ENCODE data around the gene TNC.
"Not testable (repeated sequence)": the region's sequence is repeated elsewhere in the genome, so short reads cannot be mapped to it uniquely, and the experiment has no call there.

The TNC gene

DNA sequence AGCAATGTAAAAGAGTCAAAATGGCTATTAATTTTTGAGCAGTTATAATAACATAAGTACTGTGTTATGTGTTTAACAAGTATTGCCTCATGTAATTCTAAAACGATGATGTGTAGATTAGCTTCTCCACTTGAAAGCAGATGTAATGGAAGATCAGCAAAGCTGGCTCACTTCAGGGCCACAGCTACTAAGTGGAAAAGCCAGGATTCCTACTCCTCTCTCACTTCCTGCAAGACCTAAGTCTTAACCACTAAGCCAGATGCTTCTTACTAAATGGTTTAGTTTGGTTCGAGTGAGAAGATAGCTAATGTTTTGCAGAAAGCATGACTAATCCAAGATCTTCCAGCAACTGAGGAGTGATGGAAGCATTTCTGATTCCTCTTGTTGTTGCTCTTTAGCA is 15.7 kb upstream of the TNC start:
- DNase-seq, result no peak

DNA sequence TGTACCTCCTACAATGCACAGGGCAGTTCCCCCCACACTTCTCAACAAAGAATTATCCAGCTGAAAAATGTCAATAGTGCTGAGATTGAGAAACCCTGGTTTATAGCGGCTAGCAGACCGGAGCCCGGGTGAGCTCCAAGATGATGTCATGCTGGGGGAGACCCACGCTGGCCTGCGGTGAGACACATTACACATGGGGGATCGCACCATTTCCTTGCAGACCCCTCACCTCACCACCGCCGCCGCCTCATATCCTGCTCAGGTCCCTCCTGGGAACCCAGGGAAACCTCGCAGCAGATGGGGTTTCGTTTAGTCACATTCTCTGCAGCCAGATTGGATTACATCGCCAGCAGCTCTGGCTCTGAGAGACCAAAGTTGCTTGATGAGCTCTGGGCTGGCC is 14.7 kb upstream of the TNC start:
- DNase-seq, result no peak

DNA sequence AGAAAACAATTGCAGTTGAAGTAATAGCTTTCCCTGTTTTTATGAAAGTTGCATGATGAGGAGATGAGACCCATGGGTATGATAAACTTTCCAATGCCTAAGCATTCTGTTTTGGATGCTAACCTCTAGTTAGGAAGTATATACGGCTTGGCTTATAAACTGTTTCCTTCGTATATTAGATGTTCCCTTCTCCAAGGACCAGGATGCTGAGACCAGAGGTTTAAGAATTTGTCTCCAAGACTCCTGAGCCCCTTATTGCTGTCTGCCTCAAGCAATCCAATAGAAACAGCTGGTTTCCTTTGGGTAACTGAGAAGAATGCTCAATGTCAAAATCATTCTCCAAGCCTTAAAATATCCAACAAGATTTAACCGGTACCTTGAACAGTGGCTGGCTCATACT is 12.2 kb upstream of the TNC start:
- no peak for DNase-seq

DNA sequence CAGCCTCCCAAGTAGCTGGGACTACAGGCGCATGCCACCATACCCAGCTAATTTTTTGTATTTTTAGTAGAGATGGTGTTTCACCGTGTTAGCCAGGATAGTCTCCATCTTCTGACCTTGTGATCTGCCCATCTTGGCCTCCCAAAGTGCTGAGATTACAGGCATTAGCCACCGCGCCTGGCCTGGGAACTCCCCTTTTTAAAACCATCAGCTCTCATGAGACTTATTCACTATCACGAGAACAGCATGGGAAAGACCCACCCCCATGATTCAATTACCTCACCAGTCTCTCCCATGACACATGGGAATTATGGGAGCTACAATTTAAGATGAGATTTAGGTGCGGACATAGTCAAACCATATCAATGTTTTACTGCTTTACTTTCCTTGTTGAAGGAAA is 10.8 kb upstream of the TNC start:
- DNase-seq, result not testable (repeated sequence)

DNA sequence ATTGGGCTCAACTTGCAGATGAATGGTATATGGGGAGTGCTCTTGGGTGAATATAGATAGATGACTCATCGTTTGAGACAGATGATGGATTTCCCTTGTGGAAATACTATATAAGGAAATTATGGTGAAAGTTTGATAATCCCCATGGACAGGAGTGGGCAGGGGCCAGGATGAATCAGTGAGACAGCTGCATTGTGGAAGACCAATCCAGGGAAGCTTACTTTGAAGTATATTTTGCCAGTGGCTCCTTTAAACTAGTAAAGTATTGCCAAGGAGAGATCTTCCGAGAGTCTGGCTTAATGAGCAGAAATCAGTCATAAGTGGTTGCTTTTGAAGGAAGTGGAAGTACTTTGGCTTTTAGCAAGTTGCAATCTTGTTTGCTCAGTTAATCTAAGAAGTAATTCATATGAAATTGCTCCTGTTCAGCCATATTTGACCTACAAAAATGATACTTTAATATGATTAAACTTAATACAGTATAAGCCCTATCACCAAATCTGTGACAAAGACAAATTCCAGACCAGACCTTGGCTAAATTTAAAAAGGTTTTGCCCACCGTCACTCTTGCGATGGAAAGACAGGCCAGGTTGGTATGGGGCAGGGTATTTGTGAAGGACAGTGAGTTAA is 9.3 kb upstream of the TNC start:
- DNase-seq, result no peak

DNA sequence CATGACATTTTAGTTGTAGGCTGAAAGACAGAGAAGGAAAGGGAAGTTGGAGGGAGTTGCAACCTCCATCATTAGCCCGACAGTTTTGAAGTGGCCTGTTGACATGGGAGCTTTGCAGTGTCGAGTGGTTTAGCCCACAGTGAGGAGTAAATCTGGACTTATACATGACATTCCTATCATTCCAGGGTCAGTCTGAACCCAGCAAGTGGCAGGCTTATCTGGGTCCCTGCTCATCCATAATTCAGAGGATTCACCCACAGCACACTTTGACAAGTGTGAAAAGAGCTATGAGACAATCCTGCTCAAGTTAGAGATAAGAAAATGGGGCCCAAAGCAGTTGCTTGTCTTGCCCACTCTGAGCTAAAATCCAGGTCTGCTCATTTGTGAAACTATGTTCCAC is 8.4 kb upstream of the TNC start:
- DNase-seq, result no peak

DNA sequence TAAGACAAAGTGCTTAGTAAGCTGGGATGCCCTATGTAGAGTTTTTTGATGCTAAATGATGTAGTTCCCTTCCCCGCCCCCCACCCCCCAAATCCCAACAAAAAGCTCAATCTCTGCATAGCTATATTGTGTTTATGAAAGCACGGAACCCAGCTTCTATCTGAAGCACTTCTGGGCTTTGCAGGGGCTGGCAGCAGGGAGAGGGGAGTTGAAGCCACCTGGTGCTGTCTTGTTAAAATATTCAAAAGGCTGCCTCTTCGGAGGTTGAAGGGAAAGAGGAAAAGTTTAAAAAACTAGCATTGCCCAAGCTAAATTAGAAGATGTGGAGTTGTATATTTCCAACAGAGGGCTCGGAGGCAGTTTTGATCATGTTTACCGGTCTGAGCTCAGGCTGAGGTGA is 5.0 kb upstream of the TNC start:
- DNase-seq, result no peak

DNA sequence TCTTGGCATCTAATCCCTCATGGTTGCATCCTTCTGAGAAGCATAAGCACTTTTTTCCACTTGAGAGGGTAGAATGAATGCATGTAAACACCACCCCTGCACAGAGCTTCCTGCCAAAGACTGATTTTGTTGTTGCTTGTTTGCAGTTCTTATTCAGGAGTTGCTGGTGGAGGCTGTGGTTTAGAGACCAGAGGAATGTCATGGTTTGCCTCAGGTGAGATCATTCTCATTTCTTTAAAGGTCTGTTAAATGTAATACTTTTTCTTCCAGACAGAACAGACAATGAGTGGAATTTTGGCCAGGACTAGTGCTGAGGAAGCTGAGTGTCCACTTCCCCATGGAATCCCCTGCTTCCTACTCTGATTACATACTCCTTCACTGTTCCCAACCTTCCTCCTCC is 3.2 kb upstream of the TNC start:
- DNase-seq, result no peak

DNA sequence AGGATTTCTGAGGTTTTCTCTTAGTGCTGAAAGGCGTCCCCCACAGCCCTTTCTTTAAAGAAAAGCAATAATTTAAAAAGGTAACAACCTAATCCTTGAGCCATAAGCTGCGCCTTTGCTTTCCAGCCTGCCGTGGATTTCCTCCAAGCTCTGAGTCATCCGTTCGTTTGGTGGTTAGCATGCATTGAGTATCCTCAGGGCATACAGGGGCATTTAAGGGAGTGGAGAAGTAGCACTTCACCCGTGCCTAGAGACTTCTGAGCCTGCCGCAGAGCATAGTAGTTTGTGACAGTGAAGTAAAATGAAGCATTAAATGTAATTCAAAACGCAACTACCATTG is 892 bp upstream of the TNC start:
- DNase-seq, result peak; percentile 56

DNA sequence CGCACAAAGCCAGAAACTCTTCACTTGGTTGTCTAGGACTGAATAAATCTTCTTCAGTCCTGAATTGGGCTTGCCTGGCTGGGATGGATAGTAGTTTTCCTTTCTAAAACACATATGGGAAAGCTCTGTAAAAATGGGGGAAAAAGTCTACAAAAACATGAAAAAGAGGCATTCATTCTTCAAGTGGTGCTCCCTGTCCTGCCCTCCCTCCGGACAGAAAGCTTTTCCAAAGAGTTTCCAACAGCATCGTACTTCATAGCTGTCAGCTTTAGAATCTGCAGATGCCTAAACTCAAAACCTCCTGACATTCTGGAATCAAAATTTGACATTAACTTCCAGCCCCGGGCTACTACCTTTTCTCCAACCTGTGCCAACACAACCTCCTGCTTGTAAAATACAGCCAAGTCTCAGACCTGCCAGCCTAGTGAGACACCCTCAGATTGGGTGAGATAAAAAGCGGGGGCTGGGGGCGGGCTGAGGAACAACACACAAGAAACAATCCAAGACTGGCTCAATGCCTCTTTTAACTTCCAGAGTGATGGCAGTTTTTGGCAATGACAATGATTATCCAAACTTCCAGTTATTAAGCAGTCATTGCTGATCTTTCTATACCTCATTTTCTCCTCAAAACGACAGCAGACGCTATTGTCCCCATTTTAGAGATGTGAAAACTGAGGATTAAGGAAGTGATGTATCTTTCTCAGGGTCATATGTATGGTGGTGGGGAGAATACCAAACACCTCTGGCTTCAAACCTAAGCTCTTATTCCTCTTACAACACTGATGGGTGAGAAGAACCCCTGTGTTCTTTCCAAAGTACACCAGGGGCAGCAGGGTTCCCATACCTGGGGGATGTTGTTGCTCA is 1.3 kb downstream of the TNC start:
- DNase-seq, result no peak

DNA sequence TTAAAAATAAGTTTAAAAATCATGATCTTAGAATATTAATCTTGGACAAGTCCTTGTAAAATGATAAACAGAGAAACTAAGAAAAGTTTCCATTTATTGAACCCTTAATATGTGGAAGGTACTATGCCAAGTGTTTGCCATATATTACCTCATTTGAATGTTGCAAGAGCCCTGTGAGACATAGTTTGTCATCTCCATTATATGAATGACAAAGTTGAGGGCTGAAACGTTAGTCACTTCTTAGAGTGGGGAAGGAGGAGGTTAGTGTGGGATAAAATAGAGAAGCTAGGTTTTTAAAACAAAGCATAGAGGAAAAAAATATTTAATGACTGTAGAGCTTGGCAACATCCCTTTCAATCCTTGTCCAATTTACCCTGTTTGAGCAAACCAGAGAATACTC is 2.0 kb downstream of the TNC start:
- DNase-seq, result no peak

DNA sequence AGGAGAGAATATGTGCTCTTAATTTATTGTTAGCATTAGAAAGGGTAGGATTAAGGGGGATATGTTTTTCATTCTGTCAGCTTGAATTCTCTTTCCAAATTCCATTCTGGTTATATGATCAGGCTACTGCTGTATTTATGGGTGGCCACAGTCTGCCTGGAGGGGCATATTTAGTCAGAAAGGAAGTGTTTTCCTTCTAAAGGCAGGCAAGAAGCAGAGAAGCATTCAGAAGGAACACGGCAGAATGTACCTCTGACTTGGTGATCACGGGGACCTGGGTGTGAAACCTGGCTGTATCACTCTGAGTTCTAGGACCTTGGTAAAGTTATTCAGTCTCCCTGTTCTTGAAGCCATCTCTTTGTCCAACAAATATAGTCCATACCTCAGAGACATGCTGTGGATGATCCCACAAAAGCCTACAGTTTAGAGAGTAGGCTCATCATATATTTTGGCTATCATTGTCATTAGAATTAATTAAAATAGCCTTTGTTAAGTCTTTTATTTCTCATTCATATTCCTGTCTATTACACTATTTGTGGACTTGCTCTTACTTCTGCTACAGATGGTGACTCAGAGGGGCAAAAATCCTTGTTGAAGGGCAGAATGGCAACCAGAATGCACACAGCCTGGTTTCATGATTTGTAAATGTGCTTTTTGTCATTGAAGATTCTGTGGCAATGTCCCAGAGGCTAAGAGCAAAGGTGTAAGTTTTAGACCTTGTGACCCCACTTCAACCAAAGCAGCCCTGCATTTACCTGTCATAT is 2.7 kb downstream of the TNC start:
- no peak for DNase-seq

DNA sequence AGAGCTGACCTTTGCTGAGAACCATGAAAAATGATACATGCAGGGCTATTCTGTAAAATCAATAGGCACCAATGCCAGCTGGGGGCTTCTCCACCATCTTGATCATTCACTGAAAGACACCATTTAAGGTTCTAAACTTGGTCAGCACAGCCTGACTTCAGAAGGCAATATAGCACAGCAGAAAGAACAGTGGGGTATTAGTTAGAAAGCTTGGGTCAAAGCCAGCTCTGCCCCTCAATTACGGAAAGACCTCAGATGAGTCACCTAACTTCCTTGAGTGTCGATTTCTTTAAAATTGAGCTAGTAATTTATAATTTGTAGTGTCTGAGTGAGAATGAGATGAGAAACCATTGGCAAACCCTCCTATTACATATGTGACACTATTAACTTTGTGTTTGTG is 3.4 kb downstream of the TNC start:
- no peak for DNase-seq

DNA sequence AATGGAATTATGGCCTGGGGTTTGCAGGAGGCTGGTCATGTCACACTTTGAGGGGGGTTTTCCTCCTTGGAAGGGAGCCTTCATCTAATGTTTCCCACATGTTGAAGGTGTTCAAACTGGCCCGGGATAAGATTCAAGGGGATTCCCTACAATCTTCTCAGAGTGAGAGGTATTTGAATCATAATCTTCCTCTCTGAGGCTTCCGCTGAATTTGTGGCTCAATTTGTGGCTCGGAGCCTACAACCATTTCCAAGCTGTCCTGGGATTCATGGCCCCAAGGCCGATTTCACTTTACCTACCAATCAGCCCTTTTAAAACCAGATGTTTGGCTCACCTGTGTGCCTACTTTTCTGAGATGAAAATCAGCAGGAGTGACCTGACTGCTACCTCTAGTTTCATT is 3.9 kb downstream of the TNC start:
- no peak for DNase-seq

DNA sequence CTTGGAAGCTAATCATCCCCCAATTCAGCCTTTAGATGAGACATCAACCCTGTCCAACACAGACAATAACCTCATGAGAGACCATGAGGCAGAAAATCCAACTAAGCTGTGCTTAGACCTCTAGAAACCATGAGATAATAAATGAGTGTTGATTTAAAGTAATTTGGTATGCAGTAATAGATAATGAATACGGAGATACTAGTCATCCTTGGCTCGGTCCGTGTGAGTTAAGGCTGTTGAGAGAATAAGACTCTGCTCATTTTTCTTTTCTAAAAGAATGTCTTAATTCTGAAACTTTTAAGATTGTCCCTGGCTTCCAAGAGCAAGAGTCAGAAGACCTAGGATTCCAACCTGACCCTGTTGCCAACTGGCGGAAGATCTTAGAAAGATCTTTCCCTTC is 6.1 kb downstream of the TNC start:
- DNase-seq, result no peak

DNA sequence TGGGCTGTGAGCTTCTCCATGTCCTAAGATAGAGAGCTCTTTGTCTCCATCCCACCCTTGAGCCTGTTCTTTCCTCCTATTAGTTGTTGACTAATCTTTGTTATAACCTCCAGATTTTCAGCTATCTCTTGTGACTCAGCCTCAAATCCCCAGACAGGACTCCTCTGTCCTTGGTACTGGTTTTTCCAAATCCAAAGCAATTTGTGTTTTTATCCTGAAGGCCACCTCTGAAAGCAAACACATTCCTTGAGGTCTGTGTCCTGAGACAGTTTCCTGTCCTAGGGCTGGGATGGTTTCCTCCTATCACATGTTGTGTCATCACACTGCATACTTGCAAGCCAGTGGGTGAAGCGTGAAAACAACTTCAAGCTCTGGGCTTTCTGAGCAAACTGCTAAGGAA is 8.5 kb downstream of the TNC start:
- DNase-seq, result no peak

DNA sequence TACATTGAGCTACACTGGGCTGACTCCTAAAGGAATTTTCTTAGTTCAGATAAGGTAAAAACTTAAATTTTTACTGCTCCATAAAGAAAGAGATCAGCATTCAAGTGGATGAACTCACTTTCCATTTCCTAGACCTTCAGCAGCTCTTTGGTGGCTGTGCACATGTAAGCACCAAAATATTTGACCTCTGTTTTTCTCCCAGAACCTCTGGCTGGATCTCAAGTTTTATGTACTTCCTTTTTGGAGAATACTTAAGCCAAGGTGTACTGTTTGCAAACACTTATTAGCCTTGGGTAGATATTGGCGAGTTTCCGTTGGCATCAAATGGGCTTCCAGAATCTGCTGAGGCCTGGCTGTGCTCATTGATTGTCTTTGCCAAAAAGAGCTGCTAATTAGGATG is 10.3 kb downstream of the TNC start:
- no peak for DNase-seq

DNA sequence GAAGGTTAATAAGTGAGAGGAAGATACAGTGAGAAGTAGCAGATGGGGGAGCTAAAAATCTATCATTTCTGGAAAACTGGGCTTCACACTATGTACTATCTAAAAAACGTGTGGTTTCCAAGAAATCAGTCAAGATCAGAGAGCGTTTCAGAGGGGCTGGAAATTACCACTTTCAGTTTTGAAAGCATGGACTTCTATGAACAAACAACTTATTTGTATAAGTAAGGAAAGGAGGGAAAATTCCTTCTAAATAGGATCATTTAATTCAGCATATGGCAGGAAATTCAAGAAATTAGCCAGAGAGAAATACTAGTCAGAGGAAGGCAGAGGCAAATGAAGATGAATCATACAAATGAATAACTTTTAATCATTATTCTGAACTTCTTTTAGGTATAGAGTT is 11.3 kb downstream of the TNC start:
- DNase-seq, result no peak

DNA sequence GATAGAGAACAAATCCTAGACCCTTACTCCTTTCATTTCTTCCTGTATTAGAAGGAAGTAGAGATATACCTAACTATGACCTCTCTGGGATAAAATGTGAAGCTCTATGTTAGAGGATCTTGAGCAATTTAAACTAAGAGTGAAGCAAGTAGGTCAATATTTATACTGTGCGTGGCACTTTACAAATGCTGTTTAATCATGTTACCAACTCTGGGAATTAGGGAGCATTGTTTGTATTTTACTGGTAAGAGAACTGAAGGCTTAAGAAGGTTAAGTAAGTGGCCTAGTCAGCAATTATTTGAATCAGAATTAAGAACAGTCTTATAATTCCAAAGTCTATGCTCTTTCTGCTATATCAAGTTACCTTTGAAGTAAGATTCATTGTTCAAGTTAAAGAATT is 12.0 kb downstream of the TNC start:
- DNase-seq, result no peak

DNA sequence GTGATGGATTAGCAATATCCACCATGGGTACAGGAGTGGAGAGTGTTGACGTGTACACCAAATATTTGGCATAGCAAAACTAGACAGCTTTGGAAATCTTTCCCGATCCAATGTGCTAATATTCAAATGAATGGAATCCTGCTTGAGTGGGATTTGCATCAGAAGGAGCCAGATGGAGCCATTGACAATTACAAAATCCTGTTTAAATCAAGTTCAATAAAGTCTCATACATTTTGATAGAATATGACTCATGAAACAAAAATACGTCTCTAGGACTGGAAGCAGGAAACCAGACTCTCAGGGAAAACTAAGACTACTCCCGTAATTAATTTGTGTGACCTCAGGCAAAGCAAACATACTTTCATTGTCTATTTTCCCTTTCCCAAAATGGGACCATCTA is 13.0 kb downstream of the TNC start:
- peak; percentile 8 for DNase-seq

DNA sequence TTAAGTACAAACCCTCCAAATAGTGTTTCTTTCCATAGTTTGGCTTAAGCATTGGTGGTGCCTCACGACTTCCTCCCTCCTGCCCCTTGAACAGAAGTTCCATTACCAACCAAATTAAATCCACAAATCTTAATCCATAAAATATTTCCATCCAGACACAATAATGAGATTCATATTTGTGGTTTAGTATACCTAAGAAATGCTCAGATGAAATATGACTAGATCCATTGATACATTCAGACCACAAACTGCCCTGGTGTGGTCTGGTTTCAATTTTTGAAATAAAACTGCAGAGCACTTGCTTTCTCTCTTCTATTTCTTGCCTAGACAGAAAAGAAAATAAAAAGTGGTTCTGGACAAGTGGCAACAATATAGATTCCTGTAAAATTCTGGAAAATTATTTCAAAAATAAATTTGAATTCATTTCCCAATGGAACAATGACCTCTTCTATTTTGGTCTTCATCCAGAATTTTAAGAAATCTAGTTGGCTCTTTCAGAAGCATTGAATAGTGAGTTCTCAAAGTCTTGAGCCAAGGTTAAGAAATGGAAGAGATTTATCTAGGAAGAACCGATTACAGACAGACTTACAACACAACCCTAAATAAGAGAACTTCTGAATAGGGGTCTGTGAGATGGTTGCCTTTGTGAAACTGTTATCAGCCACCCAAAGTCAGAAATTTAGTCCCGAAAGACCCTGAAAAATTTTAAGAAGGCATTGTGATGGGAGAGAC is 14.0 kb downstream of the TNC start:
- no peak for DNase-seq

DNA sequence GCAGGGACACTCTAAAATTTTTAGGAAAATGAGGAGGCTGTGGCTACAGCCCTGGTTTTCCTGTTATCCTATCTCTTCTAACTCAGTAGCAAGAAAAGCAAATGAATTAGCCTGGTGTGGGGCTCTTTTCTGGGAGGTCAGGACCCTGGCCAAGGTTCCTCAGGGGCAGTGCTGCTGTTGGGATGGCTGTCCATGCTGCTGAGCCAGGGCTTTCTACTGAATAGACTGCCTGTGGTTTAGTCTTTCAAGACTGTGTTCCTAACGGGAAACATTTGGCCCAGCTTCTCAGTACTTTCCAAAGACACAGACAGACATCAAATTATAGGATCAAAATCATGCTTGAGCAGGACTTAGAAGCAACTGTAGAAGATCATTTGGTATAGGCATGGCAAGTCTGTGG is 18.1 kb downstream of the TNC start:
- DNase-seq, result no peak

DNA sequence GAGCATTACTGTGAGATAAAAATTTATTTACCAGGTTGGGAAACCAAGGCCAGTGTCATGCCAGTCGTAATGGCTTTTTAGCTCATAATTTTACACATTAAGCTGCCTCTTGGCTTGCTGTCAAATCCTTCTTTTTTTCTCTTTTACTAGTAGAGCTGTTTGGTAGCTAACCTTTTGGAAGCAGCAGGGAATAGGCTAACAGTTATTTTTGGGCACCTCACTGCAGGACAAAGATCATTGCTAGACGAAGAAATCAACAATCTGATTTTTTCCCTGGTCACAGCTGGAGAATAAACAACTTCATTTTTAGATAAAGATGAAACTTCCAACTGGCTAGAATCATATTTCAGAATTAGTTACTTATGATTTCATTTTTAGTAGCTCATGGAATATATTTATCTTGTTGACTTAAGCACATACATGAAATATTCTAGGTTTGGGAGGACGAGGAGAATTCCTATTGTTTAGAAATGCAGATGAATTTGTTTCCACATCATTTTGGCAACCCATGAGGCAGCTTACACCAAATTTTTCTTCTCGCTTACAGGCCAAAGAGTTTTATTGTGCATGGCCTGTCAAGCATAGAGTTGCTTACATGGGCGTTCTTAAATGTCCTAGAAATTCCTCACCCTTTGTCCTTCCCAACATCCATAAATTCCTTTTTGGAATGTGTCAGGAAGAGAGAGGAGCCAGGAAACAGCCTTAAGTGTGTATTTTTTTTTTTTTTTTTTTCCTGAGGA is 19.6 kb downstream of the TNC start:
- DNase-seq, result no peak

Data from NCI-H748 treated with DMSO at 0.1 percent for 48 hours (cell line).